ENCODE measurements around the gene SPRR2D. TPM values are rescaled to one million over a fixed set of nuclear protein-coding genes. Genes with fewer than 3 reads are reported as not detected.
"Not testable (repeated sequence)": the region's sequence is repeated elsewhere in the genome, so short reads cannot be mapped to it uniquely, and the experiment has no call there.

SPRR2D gene
- total RNA-seq, 1 donor = not detected

GRCh38 chr1:153057375-153057774, 16.5 kb upstream of the SPRR2D start, which contains the start of gene SPRR2A:
TSS of gene SPRR2A (minus strand) at chr1:153057512. CDS start at chr1:153056735, 777 bp downstream.
- no peak within 1 kb of the TSS for H3K4me2 ChIP-seq (ENCODE audit: insufficient read depth, low read length)

GRCh38 chr1:153056111-153056510, 15.2 kb upstream of the SPRR2D start:
- not testable (repeated sequence) for H3K27me3 ChIP-seq (ENCODE audit: insufficient read depth, low read length); H3K36me3 ChIP-seq (ENCODE audit: insufficient read depth, low read length); H3K4me1 ChIP-seq (ENCODE audit: insufficient read depth, low read length); H3K27ac ChIP-seq (ENCODE audit: low read depth, low read length); H3K4me2 ChIP-seq (ENCODE audit: insufficient read depth, low read length); H3K4me3 ChIP-seq (ENCODE audit: insufficient read depth, low read length); H4K20me1 ChIP-seq (ENCODE audit: insufficient read depth, low read length); H2AFZ ChIP-seq (ENCODE audit: low read length); DNase-seq (ENCODE audit: insufficient read length, low spot score, missing footprints); H3K9me3 ChIP-seq (ENCODE audit: low read depth, low read length); H3K79me2 ChIP-seq (ENCODE audit: insufficient read depth, low read length)

More at GRCh38 chr1:153057375-153057774, 16.5 kb upstream of the SPRR2D start, which contains the start of gene SPRR2A:
- H3K79me2 ChIP-seq (ENCODE audit: insufficient read depth, low read length) = no peaks in the 10 kb centered on the region
- no peak within 1 kb of the TSS for H3K4me3 ChIP-seq (ENCODE audit: insufficient read depth, low read length)
- no peak within 1 kb of the TSS for H2AFZ ChIP-seq (ENCODE audit: low read length)
- H4K20me1 ChIP-seq (ENCODE audit: insufficient read depth, low read length) = no peaks in the 10 kb centered on the region
- no peak for TF ChIP-seq CTCF (IDR thresholded peaks at IDR 0.05; ENCODE audit: extremely low read depth, low read depth, low read length)
- no peaks in the 10 kb centered on the region for H3K9me3 ChIP-seq (ENCODE audit: low read depth, low read length)
- no peaks in the 10 kb centered on the region for H3K4me1 ChIP-seq (ENCODE audit: insufficient read depth, low read length)
- no peak for DNase-seq (ENCODE audit: insufficient read length, low spot score, missing footprints)
- H3K27ac ChIP-seq (ENCODE audit: low read depth, low read length) = no peak within 1 kb of the TSS
- H3K36me3 ChIP-seq (ENCODE audit: insufficient read depth, low read length) = no peaks in the 10 kb centered on the region
- no peaks in the 10 kb centered on the region for H3K27me3 ChIP-seq (ENCODE audit: insufficient read depth, low read length)

GRCh38 chr1:153049211-153049610, 8.3 kb upstream of the SPRR2D start:
- no peak overlapping the region for H2AFZ ChIP-seq (ENCODE audit: low read length)
- H3K4me3 ChIP-seq (ENCODE audit: insufficient read depth, low read length) = no peak overlapping the region
- no peak for TF ChIP-seq CTCF (IDR thresholded peaks at IDR 0.05; ENCODE audit: extremely low read depth, low read depth, low read length)
- DNase-seq (ENCODE audit: insufficient read length, low spot score, missing footprints) = no peak
- H3K27me3 ChIP-seq (ENCODE audit: insufficient read depth, low read length) = no peaks in the 10 kb centered on the region
- no peaks in the 10 kb centered on the region for H3K79me2 ChIP-seq (ENCODE audit: insufficient read depth, low read length)
- no peaks in the 10 kb centered on the region for H3K4me1 ChIP-seq (ENCODE audit: insufficient read depth, low read length)
- H3K9me3 ChIP-seq (ENCODE audit: low read depth, low read length) = no peaks in the 10 kb centered on the region
- H4K20me1 ChIP-seq (ENCODE audit: insufficient read depth, low read length) = no peaks in the 10 kb centered on the region
- H3K4me2 ChIP-seq (ENCODE audit: insufficient read depth, low read length) = no peak overlapping the region
- no peak overlapping the region for H3K27ac ChIP-seq (ENCODE audit: low read depth, low read length)
- no peaks in the 10 kb centered on the region for H3K36me3 ChIP-seq (ENCODE audit: insufficient read depth, low read length)

- H3K4me2 ChIP-seq (ENCODE audit: insufficient read depth, low read length) = no peak overlapping the region
- H3K9me3 ChIP-seq (ENCODE audit: low read depth, low read length) = no peaks in the 10 kb centered on the region
- no peak for DNase-seq (ENCODE audit: insufficient read length, low spot score, missing footprints)
- TF ChIP-seq CTCF (IDR thresholded peaks at IDR 0.05; ENCODE audit: extremely low read depth, low read depth, low read length) = no peak
- no peak overlapping the region for H3K4me3 ChIP-seq (ENCODE audit: insufficient read depth, low read length)
- no peaks in the 10 kb centered on the region for H4K20me1 ChIP-seq (ENCODE audit: insufficient read depth, low read length)
- H3K27ac ChIP-seq (ENCODE audit: low read depth, low read length) = no peak overlapping the region
- no peak overlapping the region for H2AFZ ChIP-seq (ENCODE audit: low read length)
- H3K27me3 ChIP-seq (ENCODE audit: insufficient read depth, low read length) = no peaks in the 10 kb centered on the region
- no peaks in the 10 kb centered on the region for H3K79me2 ChIP-seq (ENCODE audit: insufficient read depth, low read length)
- no peaks in the 10 kb centered on the region for H3K4me1 ChIP-seq (ENCODE audit: insufficient read depth, low read length)
- no peaks in the 10 kb centered on the region for H3K36me3 ChIP-seq (ENCODE audit: insufficient read depth, low read length)
These were observed 5.7 kb downstream of the SPRR2D start for GRCh38 chr1:153035211-153035610.

Data from osteoblast (primary cell).